Esophagus muscularis mucosa (tissue), 4 donors: ENCODE measurements around the gene TBC1D22A.

ENCODE experiments used
- CTCF ChIP-seq, 3 experiments: fragments of 200-600 bp in 2 of 3; fragments of 450-650 bp in 1 of 3; sonication (generic) in 2 of 3; IDR thresholded peaks; one replicate each; pipeline ENCODE4 v1.5.1; 2017 to 2019; ENCODE audit warnings: antibody characterized with exemption in 3 of 3, mild to moderate bottlenecking in 2 of 3, moderate library complexity in 1 of 3
- EP300 ChIP-seq: sonication (generic); formaldehyde crosslinking; IDR thresholded peaks from one replicate; pipeline ENCODE4 v1.6.1; 2017; ENCODE audit warnings: antibody characterized with exemption
- POLR2A ChIP-seq: fragments of 450-650 bp; IDR thresholded peaks from one replicate; pipeline ENCODE4 v1.6.1; 2017; ENCODE audit warnings: antibody characterized with exemption, moderate library complexity, mild to moderate bottlenecking, low read depth
- POLR2AphosphoS5 ChIP-seq, 2 donors: sonication (generic); formaldehyde crosslinking; IDR thresholded peaks; one replicate each; pipeline ENCODE4 v1.6.1; 2017; ENCODE audit warnings: antibody characterized with exemption in 2 of 2

DNA sequence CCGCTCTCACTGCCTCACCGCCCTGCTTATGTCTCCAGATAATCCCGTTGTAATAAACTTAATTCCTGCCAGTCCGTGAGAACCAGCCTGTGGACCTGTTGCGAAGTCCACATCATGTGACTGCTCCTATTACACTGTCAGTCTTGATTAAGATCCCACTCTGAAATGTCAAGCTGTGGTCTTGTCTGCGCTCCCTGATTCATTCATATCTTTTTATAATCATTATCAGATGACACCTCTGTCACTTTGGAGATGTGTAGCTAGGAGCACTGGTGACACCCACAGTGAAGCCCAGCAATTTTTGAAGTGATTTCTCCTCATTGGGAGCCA is 377.3 kb downstream of the TBC1D22A start:
- no peak for TF ChIP-seq CTCF (IDR thresholded peaks at IDR 0.05)
- no peak for TF ChIP-seq POLR2A
- TF ChIP-seq POLR2AphosphoS5 (IDR thresholded peaks at IDR 0.05), result no peak
- TF ChIP-seq EP300, result no peak
